Measurements from ENCODE around the gene TNKS2.
A peak's percentile ranks its signal among the peaks of the same experiment; 100 is the strongest.
"Not testable (repeated sequence)": the region's sequence is repeated elsewhere in the genome, so short reads cannot be mapped to it uniquely, and the experiment has no call there.

Gene TNKS2

GRCh38 chr10:91796331-91797047, 1.7 kb upstream of the TNKS2 start:
- peak; percentile 44 for DNase-seq (ENCODE audit: low spot score)

GRCh38 chr10:91797048-91797690, 1.1 kb upstream of the TNKS2 start:
- DNase-seq (ENCODE audit: low spot score) = no peak

- DNase-seq (ENCODE audit: low spot score) = peak; percentile 40
These were observed 704 bp downstream of the TNKS2 start for GRCh38 chr10:91798649-91799611.

GRCh38 chr10:91799612-91799975, 1.4 kb downstream of the TNKS2 start:
- DNase-seq (ENCODE audit: low spot score) = no peak

- no peak for DNase-seq (ENCODE audit: low spot score)
These were observed 2.0 kb downstream of the TNKS2 start for GRCh38 chr10:91800182-91800581.

- DNase-seq (ENCODE audit: low spot score) = no peak
These were observed 2.5 kb downstream of the TNKS2 start for GRCh38 chr10:91800756-91801155.

GRCh38 chr10:91803386-91804125, 5.3 kb downstream of the TNKS2 start:
- no peak for DNase-seq (ENCODE audit: low spot score)

- no peak for DNase-seq (ENCODE audit: low spot score)
These were observed 5.9 kb downstream of the TNKS2 start for GRCh38 chr10:91804126-91804510.

- no peak for DNase-seq (ENCODE audit: low spot score)
These were observed 7.0 kb downstream of the TNKS2 start for GRCh38 chr10:91805110-91805838.

GRCh38 chr10:91807264-91807663, 9.0 kb downstream of the TNKS2 start:
- DNase-seq (ENCODE audit: low spot score) = not testable (repeated sequence)

- DNase-seq (ENCODE audit: low spot score) = no peak
These were observed 15.0 kb downstream of the TNKS2 start for GRCh38 chr10:91813251-91813650.

- DNase-seq (ENCODE audit: low spot score) = no peak
These were observed 18.8 kb downstream of the TNKS2 start for GRCh38 chr10:91816981-91817380.

- no peak for DNase-seq (ENCODE audit: low spot score)
These were observed 21.9 kb downstream of the TNKS2 start for GRCh38 chr10:91820144-91820543.

GRCh38 chr10:91824076-91824475, 25.9 kb downstream of the TNKS2 start:
- no peak for DNase-seq (ENCODE audit: low spot score)

GRCh38 chr10:91829268-91829667, 31.0 kb downstream of the TNKS2 start:
- DNase-seq (ENCODE audit: low spot score) = no peak

GRCh38 chr10:91838199-91838598, 40.0 kb downstream of the TNKS2 start:
- no peak for DNase-seq (ENCODE audit: low spot score)

GRCh38 chr10:91843083-91843482, 44.9 kb downstream of the TNKS2 start:
- no peak for DNase-seq (ENCODE audit: low spot score)

GRCh38 chr10:91856637-91857036, 58.4 kb downstream of the TNKS2 start:
- no peak for DNase-seq (ENCODE audit: low spot score)

GRCh38 chr10:91860885-91861284, 62.7 kb downstream of the TNKS2 start:
- DNase-seq (ENCODE audit: low spot score) = no peak

GRCh38 chr10:91864099-91864498, 65.9 kb downstream of the TNKS2 start:
- DNase-seq (ENCODE audit: low spot score) = no peak

GRCh38 chr10:91864744-91865143, 66.5 kb downstream of the TNKS2 start:
- no peak for DNase-seq (ENCODE audit: low spot score)

All from CD4-positive, alpha-beta T cell treated with Interleukin-15 for 4 hours (primary cell).